Pons (tissue), 1 donor: Measurements from ENCODE around the gene GPS1.
"Not testable (repeated sequence)": the region's sequence is repeated elsewhere in the genome, so short reads cannot be mapped to it uniquely, and the experiment has no call there.

Experiments used
- DNase-seq: peaks from one replicate; pipeline ENCODE4 v3.0.0-alpha.2; 2016; ENCODE audit warnings: low spot score

GPS1 gene

DNA sequence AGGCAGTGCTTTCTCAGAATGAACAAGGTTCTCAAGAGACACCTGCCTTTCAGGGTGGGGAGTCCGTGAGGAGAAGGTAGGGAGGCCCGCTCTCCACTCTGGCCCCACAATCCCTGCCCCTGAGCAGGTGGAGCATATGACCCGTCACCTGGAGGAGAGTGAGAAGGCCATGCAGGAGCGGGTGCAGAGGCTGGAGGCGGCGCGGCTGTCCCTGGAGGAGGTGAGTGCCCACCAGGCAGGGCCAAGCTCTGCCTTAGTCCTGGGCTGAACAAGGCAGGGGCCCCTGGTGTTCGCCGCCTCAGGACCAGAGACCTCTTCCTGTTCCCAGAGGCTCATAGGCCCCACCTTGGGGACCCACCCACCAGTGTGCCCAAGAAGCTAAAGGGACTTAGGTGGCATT lies 22.7 kb upstream of the GPS1 start:
- no peak for DNase-seq

DNA sequence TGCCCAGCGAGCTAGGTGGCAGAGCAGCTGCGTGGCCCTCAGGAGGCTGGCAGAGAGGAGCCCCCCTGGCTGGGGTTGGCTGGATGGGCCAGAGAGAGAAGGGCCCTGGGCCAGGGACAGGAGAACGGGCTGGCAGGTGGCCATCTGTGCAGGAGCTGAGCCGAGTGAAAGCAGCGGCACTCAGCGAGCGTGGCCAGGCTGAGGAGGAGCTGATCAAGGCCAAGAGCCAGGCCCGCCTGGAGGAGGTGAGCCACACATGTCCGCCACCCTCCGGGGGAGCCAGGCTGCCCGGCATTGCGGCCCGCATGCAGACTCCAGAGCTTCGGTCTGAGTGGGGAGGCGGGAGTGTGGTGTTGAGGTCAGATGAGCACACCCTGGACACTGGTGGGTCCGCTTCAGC lies 22.3 kb upstream of the GPS1 start:
- no peak for DNase-seq

DNA sequence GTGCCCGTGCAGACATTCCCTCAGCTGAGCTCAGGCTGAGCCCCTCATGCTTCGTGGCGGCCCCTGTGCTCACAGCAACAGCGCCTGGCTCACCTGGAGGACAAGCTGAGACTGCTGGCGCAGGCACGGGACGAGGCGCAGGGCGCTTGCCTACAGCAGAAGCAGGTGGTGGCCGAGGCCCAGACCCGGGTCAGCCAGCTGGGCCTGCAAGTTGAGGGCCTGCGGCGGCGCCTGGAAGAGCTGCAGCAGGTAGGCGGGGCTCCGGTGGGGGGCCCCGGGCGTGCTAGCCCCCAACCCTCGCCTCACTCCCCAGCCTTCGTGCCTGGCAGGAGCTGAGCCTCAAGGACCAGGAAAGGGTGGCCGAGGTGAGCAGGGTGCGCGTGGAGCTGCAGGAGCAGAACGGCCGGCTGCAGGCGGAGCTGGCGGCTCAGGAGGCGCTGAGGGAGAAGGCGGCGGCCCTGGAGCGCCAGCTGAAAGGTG lies 21.7 kb upstream of the GPS1 start:
- no peak for DNase-seq

DNA sequence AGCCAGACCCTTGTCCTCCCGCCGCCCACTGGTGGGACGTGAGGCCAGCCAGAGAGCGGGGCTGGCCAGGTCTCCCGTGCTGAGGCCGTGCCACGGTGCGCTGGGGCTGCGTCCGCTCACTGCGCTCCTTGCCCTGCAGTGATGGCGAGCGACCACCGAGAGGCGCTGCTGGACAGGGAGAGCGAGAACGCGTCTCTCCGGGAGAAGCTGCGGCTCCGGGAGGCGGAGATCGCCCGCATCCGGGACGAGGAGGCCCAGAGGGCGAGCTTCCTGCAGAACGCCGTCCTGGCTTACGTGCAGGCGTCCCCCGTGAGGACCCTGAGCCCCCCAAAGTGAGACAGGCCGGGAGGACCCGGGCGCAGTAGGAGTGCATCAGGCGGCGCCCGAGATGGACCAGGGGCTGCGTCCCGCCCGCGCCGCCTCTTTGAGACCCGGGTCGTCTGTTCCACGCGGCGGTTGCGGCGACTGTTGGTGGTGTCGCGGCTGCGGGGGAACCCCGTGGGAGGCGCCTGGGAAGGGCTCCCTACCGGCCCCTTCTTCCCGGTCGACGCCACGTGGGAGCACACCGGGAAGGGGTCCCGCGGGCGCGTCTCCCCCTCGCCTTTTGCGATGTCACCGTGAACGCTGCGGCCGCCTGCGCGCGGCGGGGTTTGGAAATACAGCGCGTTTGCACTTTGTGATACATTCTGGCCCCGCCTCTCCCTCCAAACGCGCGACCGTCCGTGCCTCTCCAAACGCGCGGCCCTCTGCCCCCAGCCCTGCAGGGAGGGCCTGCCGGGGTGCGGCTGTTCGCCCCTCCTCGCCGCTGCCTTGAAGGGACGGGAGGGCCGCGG lies 21.0 kb upstream of the GPS1 start:
- peak; percentile 56 for DNase-seq

DNA sequence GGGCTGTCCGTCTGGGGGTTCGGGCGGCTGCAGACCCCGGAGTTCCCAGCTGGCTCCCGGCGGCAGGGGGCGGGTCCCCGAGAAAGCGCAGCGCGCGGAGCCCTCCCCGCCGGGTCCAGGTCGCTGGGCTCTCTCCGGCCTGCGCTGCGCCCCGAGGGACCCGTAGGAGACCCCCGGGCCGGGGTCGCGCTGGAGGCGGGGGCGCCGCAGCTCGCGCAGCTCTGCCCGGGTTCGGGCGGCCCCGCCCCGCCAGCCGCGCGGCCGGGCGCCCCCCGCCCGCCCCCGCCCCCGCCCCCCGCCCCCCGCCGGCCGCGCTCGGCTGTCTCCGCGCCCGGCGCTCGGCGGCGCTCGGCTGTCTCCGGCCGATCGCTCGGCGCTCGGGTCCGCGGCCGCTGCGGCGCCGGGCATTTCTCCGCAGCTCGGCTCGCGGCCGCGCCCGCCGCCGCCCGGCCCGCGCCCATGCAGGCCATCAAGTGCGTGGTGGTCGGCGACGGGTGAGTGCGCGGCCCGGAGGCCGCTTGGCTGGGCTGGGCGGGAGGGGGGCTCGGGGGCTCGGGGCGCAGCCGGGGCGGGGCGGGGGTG lies 20.3 kb upstream of the GPS1 start, which contains the start of gene RAC3:
RAC3 (plus strand) TSS at position 376 of the 582 bp plus-strand sequence; CDS start at position 460, 84 bp downstream.
- DNase-seq = no peak

DNA sequence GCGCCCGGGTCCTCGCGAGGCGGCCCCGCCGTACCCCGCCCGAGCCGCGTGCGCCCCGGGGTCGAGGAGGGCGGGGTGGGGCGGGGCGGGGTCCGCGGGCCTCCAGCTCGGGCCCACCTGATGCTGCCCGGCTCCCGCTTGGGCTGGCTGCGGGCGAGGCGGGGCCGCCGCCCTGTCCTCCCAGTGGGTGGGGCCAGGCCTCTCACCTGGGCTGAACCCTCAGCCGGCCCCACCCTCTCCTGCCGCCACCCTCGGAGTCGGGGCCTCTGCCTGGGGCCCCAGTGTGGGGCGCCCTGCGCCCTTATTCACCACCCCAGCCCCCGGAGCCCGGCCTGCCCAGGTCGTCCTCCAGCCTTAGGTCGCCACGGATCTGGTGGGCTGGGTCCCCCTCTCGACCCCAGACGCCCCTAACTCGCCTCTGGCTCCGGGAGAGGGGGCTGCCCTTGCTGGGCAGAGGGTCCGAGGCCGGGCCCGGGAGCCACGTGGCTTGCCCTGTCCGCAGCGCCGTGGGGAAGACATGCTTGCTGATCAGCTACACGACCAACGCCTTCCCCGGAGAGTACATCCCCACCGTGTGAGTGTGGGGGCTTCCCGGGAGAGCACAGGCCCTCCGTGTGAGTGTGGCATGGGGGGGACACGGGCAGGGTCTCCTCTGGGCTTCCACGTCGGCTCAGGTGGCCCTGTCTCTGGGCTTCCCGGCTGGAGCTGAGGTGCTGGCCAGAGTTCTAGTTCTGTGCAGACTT lies 19.6 kb upstream of the GPS1 start:
- DNase-seq = no peak

DNA sequence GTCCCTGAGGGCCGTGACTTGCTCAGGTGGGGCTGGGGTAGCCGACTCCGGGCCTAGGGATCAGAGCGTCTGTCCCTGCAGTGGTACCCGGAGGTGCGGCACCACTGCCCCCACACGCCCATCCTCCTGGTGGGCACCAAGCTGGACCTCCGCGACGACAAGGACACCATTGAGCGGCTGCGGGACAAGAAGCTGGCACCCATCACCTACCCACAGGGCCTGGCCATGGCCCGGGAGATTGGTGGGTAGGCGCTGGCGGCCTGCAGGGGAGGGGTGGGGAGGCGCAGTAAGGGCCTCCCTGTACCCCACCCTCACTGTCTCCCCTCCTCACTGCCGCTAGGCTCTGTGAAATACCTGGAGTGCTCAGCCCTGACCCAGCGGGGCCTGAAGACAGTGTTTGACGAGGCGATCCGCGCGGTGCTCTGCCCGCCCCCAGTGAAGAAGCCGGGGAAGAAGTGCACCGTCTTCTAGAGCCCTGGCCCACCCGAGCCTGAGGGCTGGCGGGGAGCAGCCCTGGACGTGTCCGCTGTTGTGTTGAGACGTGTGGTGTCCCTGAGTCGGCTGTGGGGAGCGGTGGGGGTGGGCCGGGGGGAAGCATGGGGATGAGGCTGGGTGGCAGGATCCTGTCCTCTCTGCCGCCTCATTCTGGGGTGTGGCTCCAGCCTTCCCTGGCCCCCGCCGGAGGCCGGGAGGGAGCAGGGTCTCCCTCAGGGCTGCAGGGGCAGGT lies 18.2 kb upstream of the GPS1 start:
- DNase-seq = no peak

DNA sequence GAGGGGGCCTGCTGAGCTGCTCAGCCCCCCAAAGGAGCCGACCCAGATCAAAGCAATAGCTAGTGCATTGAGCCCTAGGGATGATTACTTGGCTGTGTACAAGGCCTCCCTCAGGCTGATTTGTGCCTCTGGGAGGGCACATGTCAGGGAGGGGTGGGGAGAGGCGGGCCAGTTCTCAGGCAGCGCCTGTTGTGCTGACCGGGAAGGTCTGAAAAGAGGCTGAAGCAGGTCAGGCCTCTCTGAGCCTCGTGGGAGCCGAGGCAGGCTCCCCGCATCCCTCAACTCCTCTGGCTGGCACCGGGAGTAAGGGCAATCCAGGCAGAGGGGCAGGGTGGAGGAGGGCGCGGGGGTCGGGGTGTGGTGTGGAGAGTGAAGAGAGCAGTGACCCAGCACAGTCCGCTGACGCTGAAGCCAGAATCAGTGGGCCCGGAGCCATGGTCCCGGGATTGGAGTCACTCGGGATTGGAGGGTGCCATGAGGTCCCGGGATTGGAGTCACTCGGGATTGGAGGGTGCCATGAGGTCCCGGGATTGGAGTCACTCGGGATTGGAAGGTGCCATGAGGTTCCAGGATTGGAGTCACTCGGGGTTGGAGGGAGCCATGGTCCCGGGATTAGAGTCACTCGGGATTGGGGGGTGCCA lies 17.2 kb upstream of the GPS1 start:
- no peak for DNase-seq

DNA sequence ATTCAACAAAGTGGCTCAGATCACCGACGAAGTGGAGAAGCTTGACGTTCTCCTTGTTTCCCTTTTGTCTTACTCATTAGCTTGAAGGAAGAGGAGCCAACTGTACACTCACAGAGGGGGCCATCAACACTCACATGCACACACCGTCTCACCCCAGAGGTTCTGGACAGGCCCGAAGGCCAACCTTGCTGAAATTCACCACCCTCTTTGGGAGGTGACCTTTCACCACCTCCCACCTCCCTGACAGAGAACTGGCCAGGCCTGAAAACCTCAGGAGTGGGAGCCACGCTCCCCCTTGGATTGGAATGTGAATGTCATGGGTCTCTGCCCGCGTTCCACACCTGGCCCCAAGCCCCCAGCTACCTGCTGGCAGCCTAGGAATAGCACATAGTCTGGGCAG lies 16.2 kb upstream of the GPS1 start:
- no peak for DNase-seq

DNA sequence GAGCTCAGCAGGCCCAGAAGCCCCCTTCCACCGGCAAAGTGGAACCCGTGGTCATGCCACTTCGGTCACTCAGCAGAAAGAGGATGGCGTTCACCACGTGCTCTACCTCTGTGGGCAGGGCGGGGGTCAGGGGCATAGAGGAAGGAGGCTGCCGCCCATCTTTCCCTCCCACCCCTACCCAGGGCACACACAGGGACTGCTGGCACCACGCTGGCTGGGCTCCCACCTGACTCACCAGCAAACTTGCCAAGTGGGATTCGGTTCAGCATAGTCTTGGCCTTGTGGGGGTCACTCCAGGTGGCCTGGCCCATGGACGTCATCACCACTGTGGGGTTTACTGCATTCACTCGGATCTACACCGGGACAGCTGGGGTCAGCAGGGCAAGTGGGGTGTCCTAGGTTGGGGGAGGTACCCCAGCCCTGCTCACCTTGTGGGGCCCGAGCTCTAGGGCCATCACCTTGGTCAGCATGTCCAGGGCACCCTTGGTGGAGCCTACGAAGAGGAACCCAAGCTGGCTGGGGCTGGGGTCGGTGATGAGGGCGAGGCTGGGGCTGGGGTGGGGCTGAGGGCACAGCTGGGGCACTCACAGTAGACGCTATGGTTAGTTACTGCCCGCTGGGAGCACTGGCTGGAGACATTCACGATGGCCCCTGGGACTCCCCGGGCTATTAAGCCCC lies 15.6 kb upstream of the GPS1 start:
- DNase-seq = no peak

DNA sequence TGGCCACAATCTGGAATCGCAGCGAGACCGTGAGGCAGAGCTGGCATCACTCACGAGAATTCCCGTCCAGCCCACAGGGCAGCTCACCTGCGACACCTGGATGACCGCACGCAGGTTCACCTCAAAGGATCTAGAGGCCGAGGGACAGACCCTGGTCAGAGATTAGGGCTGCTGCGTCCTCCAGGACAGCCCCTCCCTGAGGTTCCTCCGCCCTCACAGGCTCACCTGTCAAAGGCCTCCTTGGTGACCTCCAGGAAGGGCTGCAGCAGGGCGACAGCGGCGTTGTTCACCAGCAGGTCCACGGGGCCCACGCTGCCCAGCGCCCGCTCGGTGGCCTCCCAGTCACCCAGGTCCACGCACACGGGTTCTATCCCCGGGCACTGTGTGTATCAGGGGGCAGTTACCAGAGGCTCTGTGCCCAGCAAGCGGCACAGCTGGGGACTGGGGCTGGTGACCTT lies 15.0 kb upstream of the GPS1 start:
- DNase-seq = no peak

DNA sequence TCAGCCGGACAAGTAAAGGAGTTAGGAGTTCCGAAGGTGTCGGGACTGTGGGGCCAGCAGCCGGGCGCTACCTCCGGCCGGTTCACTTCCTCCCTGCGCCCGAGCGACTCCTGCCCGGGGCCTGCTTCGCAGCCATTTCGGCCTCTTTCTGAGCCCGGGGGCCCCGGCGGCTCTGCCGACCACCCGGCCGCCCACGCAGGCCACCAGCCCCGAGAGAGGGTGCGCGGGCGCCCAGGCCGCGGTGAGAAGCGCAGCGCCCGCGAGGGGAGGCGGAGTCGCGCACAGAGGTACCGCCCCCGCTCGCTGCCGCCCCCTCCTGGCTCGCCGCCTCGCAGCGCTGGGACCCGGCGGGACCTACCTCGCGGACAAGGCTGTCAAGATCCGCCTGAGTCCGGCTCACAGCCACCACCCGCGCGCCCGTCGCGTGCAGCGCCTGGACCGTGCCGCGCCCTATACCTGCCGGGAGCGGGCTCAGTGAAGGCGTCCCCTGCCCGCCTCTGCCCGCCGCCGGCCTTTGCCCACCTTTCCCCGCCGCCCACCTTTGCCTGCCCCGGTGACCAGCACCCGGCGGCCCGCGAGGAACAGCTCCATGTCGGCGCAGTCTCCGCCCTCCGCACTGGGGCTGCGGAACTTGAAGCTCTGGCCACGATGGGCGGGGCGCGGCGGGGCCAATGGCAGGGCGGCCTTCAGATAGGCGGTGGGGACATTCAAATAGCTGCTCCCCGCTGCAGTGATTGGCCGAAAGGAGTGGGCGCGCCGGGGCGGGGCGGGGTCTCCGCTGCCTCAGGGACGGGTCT lies 14.4 kb upstream of the GPS1 start, which contains the start of gene DCXR:
DCXR (minus strand) TSS at position 606 of the 797 bp plus-strand sequence; CDS start at position 591, 15 bp downstream.
- DNase-seq = peak; percentile 94

DNA sequence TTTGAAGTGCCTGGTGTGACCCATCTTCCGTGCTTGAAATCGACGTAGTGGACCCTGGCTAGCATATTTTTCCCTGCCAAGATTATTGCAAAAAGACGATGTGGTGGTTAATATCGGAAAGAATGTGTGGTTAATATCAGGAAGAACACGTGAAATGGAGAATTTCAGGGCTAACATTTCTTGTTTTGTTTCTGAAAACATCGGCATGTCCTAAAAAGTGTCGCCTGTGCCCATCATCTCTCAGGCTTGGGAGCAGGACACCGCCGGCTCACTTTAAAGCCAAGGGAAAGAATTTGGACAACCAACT lies 13.9 kb upstream of the GPS1 start:
- no peak for DNase-seq

DNA sequence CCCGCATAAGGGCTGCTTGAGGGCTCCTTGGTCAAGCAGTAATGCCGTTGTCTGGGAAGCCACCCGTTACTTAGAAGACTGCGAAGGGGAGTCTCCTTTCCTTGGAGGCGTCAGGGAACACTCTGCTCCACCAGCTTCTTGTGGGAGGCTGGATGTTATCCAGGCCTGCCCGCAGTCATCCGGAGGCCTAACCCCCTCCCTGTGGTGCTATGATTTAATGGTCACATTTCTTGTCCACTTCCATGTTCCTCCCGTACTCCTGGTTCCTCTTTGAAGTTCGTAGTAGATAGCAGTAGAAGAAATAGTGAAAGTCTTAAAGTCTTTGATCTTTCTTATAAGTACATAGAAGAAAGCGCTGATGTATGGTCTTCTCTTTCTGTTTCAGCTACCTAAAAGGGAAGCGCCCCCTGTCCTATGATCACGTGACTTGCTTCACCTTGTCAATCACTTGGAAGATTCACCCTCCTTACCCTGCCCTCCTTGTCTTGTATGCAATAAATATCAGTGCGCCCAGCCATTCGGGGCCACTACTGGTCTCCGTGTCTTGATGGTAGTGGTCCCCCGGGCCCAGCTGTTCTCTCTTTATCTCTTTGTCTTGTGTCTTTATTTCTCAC lies 12.8 kb upstream of the GPS1 start:
- DNase-seq = not testable (repeated sequence)

DNA sequence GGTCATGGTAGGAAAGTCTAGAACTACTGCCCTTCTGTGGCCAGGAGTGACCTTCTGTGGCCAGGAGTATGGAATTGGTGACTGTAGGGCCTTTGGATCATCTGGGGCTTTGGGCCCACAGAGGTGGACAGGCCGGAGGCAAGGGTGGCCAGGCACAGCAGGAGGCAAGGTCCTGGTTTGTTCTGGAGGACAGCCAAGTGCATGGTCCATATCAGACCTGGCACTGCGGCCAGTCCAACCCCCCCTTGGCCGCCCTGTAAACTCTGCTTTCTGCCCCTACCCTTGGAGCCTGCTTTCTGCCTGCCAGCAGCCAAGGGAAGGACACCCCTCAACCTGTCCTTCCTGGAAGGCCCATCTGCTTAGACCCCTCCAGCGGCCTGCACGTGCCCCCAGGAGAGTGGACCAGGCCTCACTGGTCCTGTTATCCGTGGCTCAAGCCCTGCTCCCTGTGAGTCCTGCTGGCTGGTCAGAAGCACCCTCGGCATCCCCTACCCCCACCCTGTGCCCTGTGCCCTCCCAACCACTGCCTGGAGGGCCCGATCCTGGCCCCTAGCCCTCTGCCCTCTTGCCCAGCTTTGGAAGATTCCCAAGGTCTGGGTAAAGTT lies 11.9 kb upstream of the GPS1 start:
- no peak for DNase-seq

DNA sequence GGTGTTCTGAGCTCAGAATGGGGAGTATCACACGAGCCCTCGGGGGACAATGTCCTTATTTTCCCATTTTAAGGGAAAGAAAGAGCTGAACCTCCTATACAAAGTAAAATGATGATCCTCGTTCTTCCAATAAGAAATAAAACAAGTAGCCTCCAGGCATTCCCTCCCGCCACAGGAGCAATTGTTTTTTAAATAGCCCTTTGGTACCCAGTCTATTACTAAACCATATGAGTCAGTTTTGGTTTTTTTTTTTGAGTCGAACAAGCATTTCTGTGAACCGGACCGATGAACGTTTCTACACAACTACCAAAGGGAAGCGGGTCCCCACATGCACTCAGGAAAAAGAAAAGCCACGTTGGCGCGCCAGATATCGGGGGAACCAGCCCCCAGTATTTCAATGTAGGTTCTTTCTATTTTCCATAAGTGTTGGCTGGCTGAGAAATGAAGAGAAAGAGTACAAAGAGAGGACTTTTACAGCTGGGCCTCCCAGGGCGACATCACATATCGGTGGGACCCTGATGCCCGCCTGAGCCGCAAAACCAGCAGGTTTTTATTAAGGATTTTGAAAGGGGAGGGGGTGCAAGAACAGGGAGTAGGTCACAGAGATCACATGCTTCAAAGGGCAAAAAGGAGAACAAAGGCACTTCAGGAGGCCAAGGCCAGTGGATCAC lies 10.4 kb upstream of the GPS1 start:
- no peak for DNase-seq

DNA sequence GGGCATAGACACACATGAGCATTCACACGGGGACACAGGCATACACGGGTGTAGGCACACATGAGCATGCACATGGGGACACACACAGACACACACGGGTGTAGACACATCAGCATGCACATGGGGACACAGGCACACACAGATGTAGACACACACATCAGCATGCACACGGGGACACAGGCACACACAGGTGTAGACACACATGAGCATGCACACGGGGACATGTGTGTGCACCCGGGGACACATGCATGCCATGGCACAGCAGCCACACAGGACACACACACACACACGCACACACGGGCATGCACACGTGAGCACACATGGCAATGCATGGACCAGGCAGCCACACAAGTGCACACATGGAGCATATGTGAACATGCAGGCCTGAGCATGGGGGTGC lies 9.0 kb upstream of the GPS1 start:
- DNase-seq = no peak

DNA sequence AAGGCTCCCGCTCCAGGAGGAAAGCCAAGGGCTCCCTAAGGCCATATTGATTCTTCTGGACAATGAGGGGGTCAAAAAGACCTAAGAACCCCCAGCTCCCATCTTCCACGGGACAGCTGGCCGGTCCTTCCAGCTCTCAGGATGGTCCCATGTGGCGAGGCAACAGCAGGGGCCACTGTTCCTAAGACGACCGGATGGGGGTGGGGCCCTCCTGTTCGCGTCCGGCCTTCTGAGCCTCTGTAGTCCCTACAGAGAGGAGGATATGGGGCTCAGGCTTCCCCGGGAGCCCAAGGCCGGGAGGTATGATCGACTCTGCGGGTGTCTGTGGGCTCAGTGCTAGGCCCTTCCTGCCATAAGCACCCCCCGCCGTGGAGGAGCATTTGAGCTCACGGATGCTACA lies 8.2 kb upstream of the GPS1 start:
- DNase-seq = no peak
